GM21515 (cell line): ENCODE data around the gene MYOM1.
"Not testable (repeated sequence)": the region's sequence is repeated elsewhere in the genome, so short reads cannot be mapped to it uniquely, and the experiment has no call there.

Experiments used
- ATAC-seq: cut with Tn5 transposase; IDR thresholded peaks from one replicate; pipeline ENCODE4 v1.9.1; 2021; ENCODE audit not compliant: unreplicated experiment

MYOM1 gene

DNA sequence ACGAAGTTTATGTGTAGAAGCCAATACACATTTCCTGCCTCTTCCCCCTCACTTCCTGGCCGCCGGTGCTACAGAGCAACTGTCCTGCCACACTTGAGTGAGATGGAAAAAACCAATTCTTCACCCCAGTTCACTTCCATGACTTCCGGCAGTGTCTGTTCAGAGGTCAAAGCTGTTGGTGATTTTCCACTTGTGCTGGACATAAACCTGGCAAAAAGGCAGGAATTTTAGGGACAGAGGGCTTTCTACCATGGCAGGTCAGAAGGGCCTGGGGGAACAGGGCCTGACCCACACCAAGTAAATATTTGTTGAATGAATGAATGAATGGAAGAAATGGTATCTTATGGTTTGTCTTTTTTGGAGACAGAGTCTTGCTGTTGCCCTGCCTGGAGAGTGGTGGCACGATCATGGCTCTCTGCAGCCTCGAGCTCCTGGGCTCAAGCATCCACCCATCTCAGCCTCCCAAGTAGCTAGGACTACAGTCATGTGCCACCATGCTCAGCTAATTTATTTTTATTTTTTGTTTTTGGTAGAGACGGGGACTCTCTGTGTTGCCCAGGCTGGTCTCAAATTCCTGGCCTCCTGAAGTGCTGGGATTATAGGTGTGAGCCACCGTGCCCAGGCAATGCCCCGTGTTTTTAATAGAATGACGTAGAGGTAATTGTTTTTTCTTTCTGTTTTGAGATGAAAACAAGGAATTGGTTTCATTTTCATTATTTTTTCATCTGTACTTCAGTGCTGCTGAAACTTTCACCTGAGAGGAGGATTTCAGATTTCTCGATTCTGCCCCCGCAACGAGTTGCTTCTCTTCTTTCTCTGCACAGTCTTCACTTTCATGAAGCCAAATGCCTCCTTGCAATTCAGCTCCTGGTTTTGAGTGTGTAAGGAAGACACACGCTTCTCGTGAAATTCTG, 158.8 kb downstream of the MYOM1 start:
- no peak for ATAC-seq

GRCh38 chr18:3059272-3059671, 160.5 kb downstream of the MYOM1 start:
- ATAC-seq, result no peak

DNA sequence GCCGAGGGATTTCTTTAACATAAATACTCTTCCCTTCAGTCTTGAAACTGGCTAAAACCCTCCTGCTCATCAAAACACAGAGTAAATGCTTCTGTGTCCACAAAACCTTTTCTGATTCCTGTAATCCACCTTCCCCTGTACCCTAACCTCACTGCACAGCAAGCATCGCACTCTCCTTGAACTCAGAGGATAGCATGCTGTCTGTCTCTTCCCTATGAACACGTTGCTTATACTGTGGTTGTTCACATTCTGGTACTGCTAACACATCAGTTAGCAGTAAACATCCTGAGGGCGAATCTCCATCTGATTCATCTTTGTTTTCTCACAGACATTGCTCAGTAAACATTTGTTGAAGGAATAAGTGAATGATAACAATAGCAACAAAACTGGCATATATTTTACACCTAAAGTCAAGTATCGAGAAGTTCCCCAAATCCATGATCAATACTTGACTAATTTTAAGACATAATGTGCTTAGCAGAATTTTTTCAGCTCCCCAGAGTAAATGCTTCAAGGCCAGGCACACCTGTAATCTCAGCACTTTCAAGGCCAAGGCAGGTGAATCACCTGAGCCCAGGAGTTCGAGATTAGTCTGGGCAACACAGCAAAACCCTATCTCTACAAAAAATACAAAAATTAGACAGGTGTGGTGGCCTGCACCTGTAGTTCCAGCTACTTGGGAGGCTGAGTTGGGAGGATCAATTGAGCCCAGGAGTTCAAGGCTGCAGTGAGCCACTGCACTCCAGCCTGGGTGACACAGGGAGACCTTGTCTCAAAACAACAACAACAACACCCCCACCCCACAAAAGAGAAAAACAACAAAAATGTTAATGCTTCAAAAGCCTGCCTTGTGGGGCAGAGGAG, 161.2 kb downstream of the MYOM1 start:
- no peak for ATAC-seq

- no peak for ATAC-seq
Observed at GRCh38 chr18:3057526-3057925, 162.2 kb downstream of the MYOM1 start.

DNA sequence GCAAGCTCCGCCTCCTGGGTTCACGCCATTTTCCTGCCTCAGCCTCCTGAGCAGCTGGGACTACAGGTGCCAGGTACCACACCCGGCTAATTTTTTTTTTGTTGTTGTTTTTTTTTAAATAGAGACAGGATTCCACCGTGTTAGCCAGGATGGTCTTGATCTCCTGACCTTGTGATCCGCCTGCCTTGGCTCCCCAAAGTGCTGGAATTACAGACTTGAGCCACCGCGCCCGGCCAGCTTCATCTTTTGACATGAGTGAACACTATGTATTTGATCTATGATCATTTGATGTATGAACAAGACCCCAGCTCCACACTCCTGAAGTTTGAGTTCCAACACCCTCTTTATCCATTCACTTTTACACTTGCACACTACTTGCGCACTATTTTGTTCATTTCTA, 163.5 kb downstream of the MYOM1 start:
- ATAC-seq, result no peak

DNA sequence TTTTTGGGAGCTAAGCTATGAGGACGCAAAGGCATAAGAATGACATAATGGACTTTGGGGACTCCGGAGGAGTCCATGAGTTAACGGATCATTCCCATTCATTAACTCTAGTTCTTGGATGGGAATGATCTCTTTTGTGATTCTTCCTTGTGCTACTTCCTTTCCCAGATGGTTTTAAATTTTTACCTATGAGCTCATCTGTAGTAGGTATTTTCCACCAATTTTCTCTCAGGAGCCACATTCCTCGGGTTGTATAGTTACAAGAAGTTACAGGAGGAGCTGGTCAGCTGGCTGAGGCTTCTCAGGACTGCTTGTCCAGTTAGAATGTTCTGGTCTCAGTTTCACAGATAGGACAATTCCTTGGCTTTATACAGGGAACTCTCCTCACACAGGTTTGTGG, 164.0 kb downstream of the MYOM1 start:
- no peak for ATAC-seq

DNA sequence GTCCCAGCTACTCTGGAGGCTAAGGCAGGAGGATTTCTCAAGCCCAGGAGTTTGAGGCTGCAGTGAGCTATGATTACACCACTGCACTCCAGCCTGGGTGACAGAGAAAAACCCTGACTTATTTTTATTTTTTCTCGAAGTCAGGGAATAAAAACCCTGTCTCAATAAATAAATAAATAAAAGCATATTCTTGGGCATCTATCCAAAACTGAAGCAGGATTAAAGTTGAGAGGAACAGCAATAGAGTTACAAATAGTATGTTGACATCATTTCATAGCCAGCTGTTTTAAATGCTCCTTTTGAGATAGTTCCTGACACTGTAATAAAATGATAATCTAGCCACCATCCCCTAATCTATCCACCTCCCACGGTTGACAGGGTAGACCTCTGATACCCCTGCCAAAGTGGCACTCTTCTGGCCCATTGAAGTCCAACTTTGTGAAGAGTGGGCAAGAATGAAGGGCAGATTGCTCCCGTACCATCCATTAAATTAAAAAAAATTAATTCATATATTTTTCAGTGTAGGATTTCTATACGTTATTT, 164.5 kb downstream of the MYOM1 start:
- no peak for ATAC-seq

GRCh38 chr18:3054780-3055179, 165.0 kb downstream of the MYOM1 start:
- ATAC-seq, result no peak

DNA sequence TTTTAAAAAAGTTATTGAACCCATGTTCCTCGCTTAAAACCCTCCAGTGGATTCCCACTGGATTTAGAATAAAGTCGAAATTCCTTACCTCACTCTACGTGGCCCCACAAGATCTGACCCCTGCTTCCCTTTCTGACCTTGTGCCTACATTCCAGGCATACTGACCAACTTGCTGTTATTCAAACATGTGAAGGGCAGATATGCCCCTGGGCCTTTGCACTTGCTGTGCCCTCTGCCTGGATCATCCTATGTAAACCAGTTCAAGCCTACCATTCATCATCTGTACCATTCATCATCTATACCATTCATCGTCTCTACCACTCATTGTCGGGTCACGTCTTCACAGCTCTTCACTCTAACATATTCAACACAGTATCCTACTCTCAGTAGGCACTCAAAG, 165.6 kb downstream of the MYOM1 start:
- ATAC-seq, result no peak

GRCh38 chr18:3053081-3053480, 166.7 kb downstream of the MYOM1 start:
- ATAC-seq, result no peak

- no peak for ATAC-seq
Observed at GRCh38 chr18:3052411-3052758, 167.4 kb downstream of the MYOM1 start.

DNA sequence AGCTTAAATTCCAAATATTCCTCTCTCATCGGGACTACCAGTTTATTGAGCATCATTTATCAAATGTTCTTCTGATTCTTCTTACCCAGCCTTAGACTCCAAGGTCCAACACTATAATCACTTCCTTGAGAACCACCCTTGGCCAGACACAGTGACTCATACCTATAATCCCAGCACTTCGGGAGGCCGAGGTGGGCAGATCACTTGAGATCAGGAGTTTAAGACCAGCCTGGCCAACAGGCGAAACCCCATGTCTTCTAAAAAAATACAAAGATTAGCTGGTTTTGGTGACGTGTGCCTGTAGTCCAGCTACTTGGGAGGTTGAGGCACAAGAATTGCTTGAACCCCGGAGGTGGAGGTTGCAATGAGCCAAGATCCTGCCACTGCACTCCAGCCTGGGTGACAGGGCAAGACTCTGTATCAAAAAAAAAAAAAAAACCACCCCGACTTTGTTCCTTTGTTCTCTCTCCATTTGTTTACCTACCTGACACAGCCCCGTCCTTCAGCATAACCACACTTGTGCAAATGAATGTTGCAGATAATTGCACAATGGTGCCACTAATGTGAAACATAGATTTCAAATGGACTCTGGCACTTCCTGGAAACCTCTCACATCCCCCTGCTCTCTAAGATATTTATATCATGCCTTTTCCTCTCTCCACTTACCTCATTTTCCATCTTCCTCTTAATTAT, 167.9 kb downstream of the MYOM1 start:
- ATAC-seq, result no peak

DNA sequence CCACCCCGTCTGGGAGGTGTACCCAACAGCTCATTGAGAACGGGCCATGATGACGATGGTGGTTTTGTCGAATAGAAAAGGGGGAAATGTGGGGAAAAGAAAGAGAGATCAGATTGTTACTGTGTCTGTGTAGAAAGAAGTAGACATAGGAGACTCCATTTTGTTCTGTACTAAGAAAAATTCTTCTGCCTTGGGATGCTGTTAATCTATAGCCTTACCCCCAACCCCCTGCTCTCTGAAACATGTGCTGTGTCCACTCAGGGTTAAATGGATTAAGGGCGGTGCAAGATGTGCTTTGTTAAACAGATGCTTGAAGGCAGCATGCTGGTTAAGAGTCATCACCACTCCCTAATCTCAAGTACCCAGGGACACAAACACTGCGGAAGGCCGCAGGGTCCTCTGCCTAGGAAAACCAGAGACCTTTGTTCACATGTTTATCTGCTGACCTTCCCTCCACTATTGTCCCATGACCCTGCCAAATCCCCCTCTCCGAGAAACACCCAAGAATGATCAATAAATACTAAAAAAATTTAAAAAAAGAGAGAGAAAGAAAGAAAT, 169.8 kb downstream of the MYOM1 start:
- ATAC-seq, result not testable (repeated sequence)

GRCh38 chr18:3048820-3049349, 170.9 kb downstream of the MYOM1 start:
- no peak for ATAC-seq

DNA sequence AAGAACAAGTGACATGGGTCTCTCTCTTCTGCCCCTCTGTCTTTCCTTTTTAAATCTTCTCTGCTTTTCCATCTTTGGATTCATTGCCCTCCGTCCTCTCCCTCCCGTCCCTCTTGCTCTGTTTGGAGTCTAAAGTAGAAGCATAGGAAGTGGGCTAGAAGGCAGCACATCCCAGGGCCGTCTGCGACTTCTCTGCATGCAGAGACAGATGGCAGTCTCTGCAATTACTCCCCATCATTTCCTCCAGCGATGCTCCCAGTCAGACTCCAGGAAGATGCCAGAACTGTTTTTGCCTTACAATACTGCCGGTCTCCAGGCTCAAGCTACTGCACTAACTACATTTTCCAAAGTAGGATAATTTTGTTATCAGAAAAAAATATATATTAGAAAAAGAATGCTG, 171.6 kb downstream of the MYOM1 start:
- no peak for ATAC-seq

- no peak for ATAC-seq
Observed at GRCh38 chr18:3046216-3046808, 173.5 kb downstream of the MYOM1 start.

- no peak for ATAC-seq
Observed at GRCh38 chr18:3044931-3045698, 174.7 kb downstream of the MYOM1 start.

DNA sequence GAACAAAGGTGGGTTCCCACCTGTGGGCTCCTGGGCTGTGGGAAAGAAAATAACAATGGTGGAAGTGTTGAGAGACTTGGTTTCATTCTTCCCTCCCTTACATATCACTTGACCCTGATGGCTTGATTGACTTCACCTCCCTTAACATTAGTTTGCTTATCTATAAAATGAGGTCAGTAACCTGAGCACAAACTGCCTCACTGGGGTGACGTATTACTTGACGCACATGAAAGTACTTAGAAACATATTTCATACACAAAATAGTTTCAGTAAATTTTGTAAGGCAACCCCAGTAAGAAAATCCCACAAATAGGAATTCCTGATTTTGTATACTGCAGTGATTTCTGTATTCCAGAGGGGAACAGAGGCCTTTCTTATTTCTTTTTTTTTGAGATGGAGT, 177.4 kb downstream of the MYOM1 start:
- no peak for ATAC-seq

GRCh38 chr18:3041843-3042242, 177.9 kb downstream of the MYOM1 start:
- no peak for ATAC-seq

DNA sequence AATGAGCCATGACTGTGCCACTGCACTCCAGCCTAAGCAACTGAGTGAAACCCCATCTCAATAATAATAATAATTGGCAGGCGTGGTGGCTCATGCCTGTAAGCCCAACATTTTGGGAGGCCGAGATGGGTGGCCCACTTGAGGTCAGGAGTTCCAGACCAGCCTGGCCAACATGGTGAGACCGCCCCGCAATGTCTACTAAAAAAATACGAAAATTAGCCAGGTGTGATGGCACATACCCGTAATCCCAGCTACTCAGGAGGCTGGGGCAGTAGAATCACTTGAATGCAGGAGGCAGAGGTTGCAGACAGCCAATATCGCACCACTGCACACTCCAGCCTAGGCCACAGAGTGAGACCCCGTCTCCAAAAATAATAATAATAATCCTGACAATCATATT, 178.9 kb downstream of the MYOM1 start:
- ATAC-seq, result no peak
